Right lobe of liver (tissue), 6 donors: ENCODE measurements around the gene EFNA5. TPM values are rescaled to one million over a fixed set of nuclear protein-coding genes. Genes with fewer than 3 reads are reported as not detected.

Experiments
- ATAC-seq, 4 donors: fragments of 200-7000 bp; cut with Tn5 transposase; one replicate each; pipeline ENCODE4 v1.9.1; 2020; ENCODE audit warnings: mild to moderate bottlenecking in 4 of 4, moderate library complexity in 4 of 4
- DNase-seq, 3 donors: peaks; one replicate each; pipeline ENCODE4 v3.0.0-alpha.2; 2020
- H3K27ac ChIP-seq, 3 donors: fragments of 200-600 bp; one replicate each; pipeline ENCODE4 v1.8.0; 2022
- H3K27me3 ChIP-seq, 2 donors: fragments of 200-600 bp; one replicate each; pipeline ENCODE4 v1.8.0; 2022
- H3K36me3 ChIP-seq, 4 donors: fragments of 200-600 bp; sonication (generic) in 1 of 4; one replicate each; pipeline versions ENCODE4 v1.5.1 to v1.8.0; 2017 to 2022; ENCODE audit warnings: control low read depth in 1 of 4
- H3K4me1 ChIP-seq, 4 donors: fragments of 200-600 bp; sonication (generic) in 1 of 4; one replicate each; pipeline versions ENCODE4 v1.5.1 to v1.8.0; 2017 to 2022; ENCODE audit warnings: control low read depth in 1 of 4
- H3K4me3 ChIP-seq, 3 donors: fragments of 200-600 bp; one replicate each; pipeline ENCODE4 v1.8.0; 2022
- H3K9me3 ChIP-seq, 4 donors: fragments of 200-600 bp; sonication (generic) in 1 of 4; one replicate each; pipeline versions ENCODE4 v1.5.1 to v1.8.0; 2017 to 2022; ENCODE audit warnings: control low read depth in 1 of 4
- POLR2A ChIP-seq: fragments of 450-650 bp; IDR thresholded peaks from one replicate; pipeline ENCODE4 v1.6.1; 2017; ENCODE audit warnings: antibody characterized with exemption, mild to moderate bottlenecking
- WGBS: methylation state at CpG from one replicate; pipeline ENCODE4 v1.1.6; 2018; ENCODE audit warnings: low coverage, low lambda C conversion rate; ENCODE audit not compliant: insufficient coverage; ENCODE audit errors: missing lambda C conversion rate; 5-methylcytosine and 5-hydroxymethylcytosine counted together
- intact Hi-C, 2 donors: fragments of 100-400 bp; cut with DNase I; formaldehyde crosslinking; loops; one replicate each; pipeline versions ENCODE4 v1.11.2 to v1.14.1; 2022
- total RNA-seq, 6 experiments: library from RNA; depleted of rRNA in 2 of 6; stranded (reverse); fragments of >200 nt in 2 of 6; fragmentation: NEBNext Ultra II Directional in 3 of 6; extraction: Animal tissue kit (Norgen Biotek cat#: 25700) in 3 of 6; gene quantifications; one replicate each; pipeline versions ENCODE4 v1.1.0 to v1.2.4, GENCODE V29; 2016 to 2023
- TF ChIP-seq, protein P1 (sequence below), 4 donors: fragments of 200-600 bp in 3 of 4; fragments of 450-650 bp in 1 of 4; IDR thresholded peaks; one replicate each; pipeline versions ENCODE4 v1.5.1 to v1.8.0; 2016 to 2022; ENCODE audit warnings: antibody characterized with exemption in 4 of 4, mild to moderate bottlenecking in 2 of 4
- donor health status: DM: no; HTN: yes; CAD: no.
- donor health status: DM: no; HTN: no; CAD: no.
- donor health status: DM: no; HTN: no; CAD: no.
- donor health status: DM: no; HTN: yes; CAD: no.
- donor health status: DM: no; HTN: yes; CAD: no.

EFNA5 gene
- total RNA-seq, 6 experiments from 2014 or later: 0.18 to 11.7 (median 1.4) TPM

DNA sequence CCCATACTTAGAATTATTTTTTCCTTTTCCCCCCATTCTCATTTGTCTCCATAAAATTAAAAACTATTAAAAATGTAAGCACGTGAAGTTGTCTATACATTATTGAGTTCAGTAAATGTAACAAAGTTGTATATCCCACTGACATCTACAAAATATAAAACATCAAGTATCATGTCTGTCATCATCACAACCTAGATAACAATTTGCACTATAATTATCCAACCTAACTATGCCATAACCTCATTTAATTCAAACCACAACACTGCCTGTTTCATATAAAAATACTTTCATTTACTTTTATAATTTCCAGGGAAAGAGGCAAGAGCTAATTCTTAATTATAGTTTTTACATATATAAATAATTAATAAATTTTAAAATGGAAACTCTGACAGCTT, 9.1 kb downstream of the EFNA5 start:
- intact Hi-C loops: no loop called here

DNA sequence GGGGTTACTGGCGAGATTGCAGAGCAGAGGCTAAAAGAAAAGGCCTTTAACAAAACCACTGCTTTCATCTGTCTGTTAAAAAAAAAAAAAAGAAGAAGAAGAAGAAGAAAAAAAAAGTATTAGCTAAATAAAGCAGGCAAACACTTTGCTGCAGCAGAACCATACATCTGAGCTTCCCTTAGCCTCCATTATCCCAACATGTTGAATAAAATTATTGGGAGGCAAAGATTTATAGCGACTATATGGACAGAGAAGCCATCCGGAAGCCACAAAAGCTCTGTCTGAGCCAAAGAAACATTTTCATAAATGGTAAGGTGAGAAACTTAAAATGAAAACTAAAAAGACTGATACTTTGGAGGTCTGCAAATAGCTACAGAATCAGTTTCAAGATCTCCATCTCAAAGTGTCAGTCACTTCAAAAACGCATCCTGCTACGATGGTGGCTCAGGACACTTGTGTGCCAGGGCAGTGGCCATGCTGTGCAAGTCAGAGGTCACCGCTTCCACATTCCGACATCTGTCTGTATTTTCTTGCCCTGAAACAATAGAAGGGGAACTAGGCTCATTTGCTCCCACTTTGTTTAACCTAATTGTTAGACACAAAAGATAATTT, 9.6 kb downstream of the EFNA5 start:
- H3K9me3 ChIP-seq: no peaks in the 10 kb centered on the region
- intact Hi-C loops: no loop called here
- DNase-seq: no peak
- WGBS: 68% methylated on average over 7 of the region's 7 CpGs
- TF ChIP-seq POLR2A: no peak
- TF ChIP-seq, protein P1, sequence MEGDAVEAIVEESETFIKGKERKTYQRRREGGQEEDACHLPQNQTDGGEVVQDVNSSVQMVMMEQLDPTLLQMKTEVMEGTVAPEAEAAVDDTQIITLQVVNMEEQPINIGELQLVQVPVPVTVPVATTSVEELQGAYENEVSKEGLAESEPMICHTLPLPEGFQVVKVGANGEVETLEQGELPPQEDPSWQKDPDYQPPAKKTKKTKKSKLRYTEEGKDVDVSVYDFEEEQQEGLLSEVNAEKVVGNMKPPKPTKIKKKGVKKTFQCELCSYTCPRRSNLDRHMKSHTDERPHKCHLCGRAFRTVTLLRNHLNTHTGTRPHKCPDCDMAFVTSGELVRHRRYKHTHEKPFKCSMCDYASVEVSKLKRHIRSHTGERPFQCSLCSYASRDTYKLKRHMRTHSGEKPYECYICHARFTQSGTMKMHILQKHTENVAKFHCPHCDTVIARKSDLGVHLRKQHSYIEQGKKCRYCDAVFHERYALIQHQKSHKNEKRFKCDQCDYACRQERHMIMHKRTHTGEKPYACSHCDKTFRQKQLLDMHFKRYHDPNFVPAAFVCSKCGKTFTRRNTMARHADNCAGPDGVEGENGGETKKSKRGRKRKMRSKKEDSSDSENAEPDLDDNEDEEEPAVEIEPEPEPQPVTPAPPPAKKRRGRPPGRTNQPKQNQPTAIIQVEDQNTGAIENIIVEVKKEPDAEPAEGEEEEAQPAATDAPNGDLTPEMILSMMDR (IDR thresholded peaks at IDR 0.05): no peak
- no peak for ATAC-seq
- no peaks in the 10 kb centered on the region for H3K36me3 ChIP-seq
- no peak overlapping the region for H3K4me3 ChIP-seq
- no peaks in the 10 kb centered on the region for H3K4me1 ChIP-seq
- H3K27ac ChIP-seq: no peak overlapping the region
- H3K27me3 ChIP-seq: no peaks in the 10 kb centered on the region

More for the DNA sequence above, 9.1 kb downstream of the EFNA5 start:
- TF ChIP-seq POLR2A: no peak
- TF ChIP-seq, protein P1 (IDR thresholded peaks at IDR 0.05): no peak
- WGBS: 64% methylated on average over 1 of the region's 1 CpG
- ATAC-seq (no peak), DNase-seq (no peak)
- H3K36me3 ChIP-seq: no peaks in the 10 kb centered on the region
- no peak overlapping the region for H3K4me3 ChIP-seq
- no peaks in the 10 kb centered on the region for H3K27me3 ChIP-seq
- H3K27ac ChIP-seq: no peak overlapping the region
- no peaks in the 10 kb centered on the region for H3K9me3 ChIP-seq
- H3K4me1 ChIP-seq: no peaks in the 10 kb centered on the region

DNA sequence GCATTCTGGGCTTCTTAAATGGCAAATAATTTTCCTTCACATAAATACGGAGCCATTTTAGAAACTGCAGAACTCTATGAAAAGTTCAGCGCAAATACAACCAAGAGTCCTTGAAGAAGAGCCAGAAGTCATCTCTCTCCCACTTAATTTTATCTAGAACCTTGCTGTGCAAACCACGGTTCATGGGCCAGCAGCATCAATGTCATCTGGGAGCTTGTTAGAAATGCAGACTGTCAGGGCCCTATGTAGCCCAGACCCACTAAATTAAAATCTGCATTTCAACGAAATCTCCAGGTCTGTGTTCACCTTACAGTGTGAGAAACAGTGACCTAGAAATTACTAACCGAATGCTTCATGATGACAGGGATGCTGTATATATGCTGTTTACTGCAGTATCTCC, 12.2 kb downstream of the EFNA5 start:
- TF ChIP-seq POLR2A: no peak
- TF ChIP-seq, protein P1 (IDR thresholded peaks at IDR 0.05): no peak
- no peaks in the 10 kb centered on the region for H3K4me1 ChIP-seq
- H3K4me3 ChIP-seq: no peak overlapping the region
- no peaks in the 10 kb centered on the region for H3K36me3 ChIP-seq
- intact Hi-C loops: no loop called here
- 65% methylated on average over 5 of the region's 5 CpGs for WGBS
- DNase-seq (no peak), ATAC-seq (no peak)
- H3K9me3 ChIP-seq: no peaks in the 10 kb centered on the region
- no peak overlapping the region for H3K27ac ChIP-seq
- H3K27me3 ChIP-seq: no peaks in the 10 kb centered on the region

DNA sequence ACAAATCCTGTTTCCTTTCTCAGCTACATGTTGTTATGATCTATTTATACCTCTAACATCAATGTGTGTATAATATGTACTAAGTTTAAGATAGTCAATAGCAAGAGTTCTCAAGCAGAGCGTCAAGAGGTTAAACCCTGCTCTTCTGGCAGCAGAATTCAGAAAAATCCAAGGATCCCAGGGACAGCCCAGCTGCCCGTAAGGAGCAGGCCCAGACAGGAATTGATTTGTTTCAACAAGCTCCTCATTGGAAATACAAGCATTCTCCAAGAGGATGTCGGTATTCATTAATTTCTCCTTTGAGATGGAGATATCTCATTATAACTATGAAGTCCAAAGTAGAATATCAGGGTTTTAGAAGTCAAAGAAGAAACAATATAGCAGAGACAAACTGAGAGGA, 14.9 kb downstream of the EFNA5 start:
- intact Hi-C loops: no loop called here
- ATAC-seq (no peak), DNase-seq (no peak)
- 57% methylated on average over 2 of the region's 3 CpGs for WGBS
- H3K9me3 ChIP-seq: no peaks in the 10 kb centered on the region
- no peaks in the 10 kb centered on the region for H3K27me3 ChIP-seq
- H3K4me3 ChIP-seq: no peak overlapping the region
- TF ChIP-seq, protein P1 (IDR thresholded peaks at IDR 0.05): no peak
- no peak for TF ChIP-seq POLR2A
- no peak overlapping the region for H3K27ac ChIP-seq
- H3K4me1 ChIP-seq: no peaks in the 10 kb centered on the region
- no peaks in the 10 kb centered on the region for H3K36me3 ChIP-seq

DNA sequence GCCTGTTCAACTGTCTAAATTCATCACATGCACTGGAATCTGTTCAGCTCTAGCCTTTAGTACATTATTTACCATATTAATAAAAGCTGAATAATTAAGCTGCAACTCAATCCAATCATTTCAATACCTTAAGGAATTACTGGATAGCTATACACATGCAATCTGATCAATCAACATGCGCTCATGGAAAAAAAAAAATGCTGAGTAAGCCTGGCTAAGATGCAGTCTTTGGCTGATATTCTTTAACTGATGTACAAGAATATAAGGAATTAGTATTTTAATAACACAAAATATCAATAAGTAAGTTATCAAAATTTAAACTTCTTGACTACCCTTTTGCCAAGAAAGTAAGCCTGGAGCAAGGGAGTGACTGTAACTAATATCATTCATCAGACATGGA, 15.9 kb downstream of the EFNA5 start:
- 55% methylated on average over 1 of the region's 1 CpG for WGBS
- intact Hi-C loops: no loop called here
- no peak for ATAC-seq

More for the DNA sequence above, 15.9 kb downstream of the EFNA5 start:
- Histone ChIP-seq H3K27me3 (no peaks in the 10 kb centered on the region), H3K4me1 (no peaks in the 10 kb centered on the region), H3K9me3 (no peaks in the 10 kb centered on the region), H3K27ac (no peak overlapping the region), H3K4me3 (no peak overlapping the region), H3K36me3 (no peaks in the 10 kb centered on the region)
- no peak for TF ChIP-seq POLR2A
- TF ChIP-seq, protein P1 (IDR thresholded peaks at IDR 0.05): no peak
- DNase-seq: no peak
